Stimulated activated CD8-positive, alpha-beta memory T cell treated with anti-CD3 and anti-CD28 coated beads, Interleukin-7, amount 100 ng/mL, for 4 hours (primary cell): ENCODE results near the gene PLXNA4.
"Not testable (repeated sequence)": the region's sequence is repeated elsewhere in the genome, so short reads cannot be mapped to it uniquely, and the experiment has no call there.

Source experiments
- DNase-seq, 2 donors: peaks; one replicate each; pipeline ENCODE4 v3.0.0-alpha.2; 2020; ENCODE audit warnings: low read depth in 2 of 2

The PLXNA4 gene

GRCh38 chr7:132575982-132576720 lies at the start of gene PLXNA4:
Gene PLXNA4, minus strand, starts transcription at chr7:132576470. Its CDS starts 67,777 bp downstream, at chr7:132508693.
- DNase-seq, result no peak

GRCh38 chr7:132625651-132626050 lies 49.4 kb upstream of the PLXNA4 start:
- no peak for DNase-seq

- no peak for DNase-seq
These were observed 45.8 kb upstream of the PLXNA4 start for GRCh38 chr7:132622081-132622480.

- no peak for DNase-seq
These were observed 43.7 kb upstream of the PLXNA4 start for GRCh38 chr7:132619967-132620366.

DNA sequence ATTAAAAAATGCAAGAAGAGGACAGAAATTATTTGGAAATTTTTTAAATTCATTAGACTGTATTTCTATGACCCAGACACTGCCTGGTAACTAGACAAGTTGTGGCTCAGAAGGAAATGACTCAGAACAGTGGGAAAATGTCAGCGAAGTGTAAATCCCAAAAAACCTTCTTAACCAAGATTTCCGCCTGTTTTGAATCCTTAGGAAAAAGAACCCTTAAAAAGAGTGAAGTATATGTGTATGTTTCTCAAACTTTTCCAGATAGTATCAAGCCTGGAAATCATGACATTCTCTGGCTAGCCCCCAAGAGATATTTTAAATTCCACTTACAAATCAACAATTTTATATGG lies 42.7 kb upstream of the PLXNA4 start:
- no peak for DNase-seq

DNA sequence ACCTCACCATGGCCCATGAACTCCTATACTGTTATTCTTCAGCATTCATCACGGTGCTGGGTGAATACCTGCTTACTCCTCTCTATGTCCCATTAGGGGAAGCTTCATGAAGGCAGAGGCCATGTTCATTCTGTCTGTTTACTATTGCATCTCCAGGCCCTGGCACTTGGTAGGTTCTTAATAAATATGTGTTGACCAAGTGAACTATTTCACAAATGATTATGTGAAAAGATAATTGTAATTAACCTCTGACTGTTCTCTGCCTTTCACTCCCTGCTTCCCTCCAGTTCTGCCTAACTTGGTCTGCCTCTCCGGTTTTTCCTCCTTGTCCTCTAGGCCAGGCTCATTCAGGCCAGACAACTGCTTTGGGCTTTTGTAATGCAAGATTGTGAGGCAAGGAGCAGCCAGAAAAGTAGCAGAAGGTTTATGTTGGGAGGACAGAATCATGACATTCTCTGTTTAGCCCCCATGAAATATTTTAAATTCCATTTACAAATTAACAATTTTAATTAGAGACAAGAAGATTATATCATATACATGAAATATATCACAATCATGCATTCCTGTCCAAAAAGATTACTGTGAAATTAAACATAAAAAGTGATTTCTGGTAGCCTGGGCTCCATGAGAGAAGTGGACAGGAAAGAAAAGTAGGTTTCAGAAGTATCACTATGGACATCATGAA lies 42.1 kb upstream of the PLXNA4 start:
- DNase-seq, result no peak

DNA sequence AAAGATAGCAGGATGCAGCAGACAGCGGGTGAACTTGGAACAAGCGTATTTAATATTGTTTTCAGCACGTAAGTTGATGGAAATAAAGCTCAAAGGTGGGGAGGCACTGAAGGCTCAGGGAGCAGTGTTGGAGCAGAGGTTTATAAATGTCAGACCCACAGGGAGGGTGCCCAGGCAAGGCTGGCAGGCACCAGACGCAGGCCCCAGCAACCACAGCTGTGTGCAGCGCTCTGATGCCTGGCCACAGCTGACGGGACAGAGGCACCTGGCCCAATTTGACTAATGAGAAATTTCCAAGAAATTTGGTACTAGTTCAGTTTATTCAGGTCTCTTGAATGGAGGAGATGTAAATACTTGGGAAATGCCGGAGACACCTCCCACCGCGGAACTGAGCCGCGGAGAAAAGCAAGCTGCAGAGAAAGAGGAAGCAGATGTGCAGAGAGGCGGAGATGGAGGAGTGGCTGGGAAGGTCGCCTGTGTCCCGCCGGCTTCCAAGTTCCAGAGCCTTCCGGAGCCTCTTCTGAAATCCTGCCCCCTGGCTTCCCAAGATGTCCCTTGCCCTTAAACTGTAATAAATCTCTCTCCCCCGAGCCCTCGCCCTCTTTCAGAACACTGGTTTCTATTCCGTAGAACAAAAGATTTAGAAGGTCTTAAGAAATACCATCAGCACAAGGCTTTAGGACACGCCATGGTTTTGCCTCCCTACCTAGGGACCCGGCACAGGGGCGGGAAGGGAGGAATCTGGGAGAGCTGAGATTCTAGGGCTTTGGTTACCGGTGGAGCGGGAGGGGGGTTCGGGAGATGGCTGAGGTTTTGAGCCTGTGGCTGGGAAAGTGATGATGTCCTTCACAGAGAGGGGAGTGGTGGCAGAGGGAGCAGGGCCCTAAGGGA lies 38.4 kb upstream of the PLXNA4 start:
- DNase-seq, result no peak

DNA sequence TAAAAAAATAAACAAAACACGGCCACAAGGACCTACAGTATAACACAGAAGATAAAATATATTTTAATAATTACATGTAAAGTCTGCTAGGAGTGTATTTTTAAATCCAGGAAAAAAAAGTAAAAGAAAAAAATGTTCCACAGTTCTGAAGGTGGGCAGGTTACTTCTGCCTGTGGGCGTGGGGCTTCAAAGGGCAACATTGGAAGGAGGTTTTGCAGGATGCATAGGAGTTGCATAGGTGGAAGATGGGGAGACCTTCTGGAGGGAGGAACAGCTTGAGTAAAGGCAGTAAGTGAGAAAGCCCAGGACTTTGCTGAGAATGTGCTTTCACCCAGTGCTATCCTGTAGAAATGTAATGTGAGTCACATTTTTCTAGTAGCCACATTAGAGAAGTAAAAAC lies 37.5 kb upstream of the PLXNA4 start:
- no peak for DNase-seq

DNA sequence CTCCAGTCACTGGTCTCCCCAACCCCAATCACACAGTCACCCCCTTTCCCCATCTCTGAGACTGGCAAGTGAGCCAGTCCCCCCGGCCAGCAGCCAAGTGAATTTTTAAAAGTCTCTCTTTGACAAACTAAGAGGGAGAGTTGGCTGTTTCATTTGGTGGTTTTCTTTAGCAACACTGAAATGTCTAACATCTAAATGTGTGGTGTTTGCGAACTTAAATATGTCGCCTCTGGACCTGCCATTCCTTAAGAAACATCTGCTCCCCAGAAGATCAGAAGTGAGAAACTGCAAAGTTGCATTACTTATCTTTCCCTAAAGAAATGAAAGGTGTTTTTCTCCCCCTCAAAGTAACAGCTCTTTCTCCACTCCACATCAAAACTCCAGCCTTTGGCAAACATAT lies 34.7 kb upstream of the PLXNA4 start:
- DNase-seq, result no peak

DNA sequence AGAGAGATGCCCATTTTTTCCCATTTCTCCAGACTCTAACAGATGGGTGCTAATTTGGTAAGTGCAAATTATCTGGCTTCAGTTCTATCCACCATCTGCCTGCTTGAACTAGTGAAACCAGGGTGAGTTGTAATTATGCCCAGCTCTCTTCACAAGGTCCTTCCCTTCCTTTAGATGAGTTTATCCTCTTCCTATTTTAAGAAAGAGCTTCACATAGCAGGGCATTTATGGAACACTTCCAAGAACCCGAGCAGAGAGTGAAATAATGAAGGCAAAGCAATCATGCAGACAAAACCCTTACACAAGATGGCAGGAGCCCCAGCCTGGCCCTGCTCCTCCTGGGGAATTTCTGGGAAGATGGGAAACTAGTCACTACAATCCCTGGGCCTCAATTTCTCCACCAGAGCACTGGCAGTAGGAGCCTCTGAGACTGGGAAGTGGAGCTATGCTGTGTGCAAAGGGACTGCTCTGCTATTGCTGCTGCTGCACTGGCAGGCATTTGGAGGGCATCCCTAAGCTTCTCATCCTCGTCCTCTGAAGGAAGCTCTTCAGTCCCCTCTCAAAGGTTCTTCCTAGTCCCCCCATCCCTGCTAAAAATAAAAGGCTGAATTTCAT lies 33.7 kb upstream of the PLXNA4 start:
- DNase-seq, result no peak

- no peak for DNase-seq
These were observed 33.0 kb upstream of the PLXNA4 start for GRCh38 chr7:132609222-132609621.

- DNase-seq, result no peak
These were observed 32.3 kb upstream of the PLXNA4 start for GRCh38 chr7:132608523-132608922.

DNA sequence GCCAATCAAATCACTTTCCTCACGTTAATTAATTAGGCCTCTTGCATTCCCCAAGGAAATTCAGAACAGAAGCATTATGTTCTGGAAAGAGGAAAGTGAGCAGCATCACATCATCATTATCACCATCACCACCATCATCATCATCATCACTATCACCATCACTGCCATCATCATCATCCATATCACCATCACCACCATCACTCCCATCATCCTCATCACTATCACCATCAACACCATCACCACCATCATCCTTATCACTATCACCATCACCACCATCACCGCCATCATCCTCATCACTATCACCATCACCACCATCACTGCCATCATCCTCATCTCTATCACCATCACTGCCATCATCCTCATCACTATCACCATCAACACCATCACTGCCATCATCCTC lies 31.4 kb upstream of the PLXNA4 start:
- DNase-seq, result no peak

GRCh38 chr7:132604121-132604520 lies 27.9 kb upstream of the PLXNA4 start:
- DNase-seq, result no peak

GRCh38 chr7:132603220-132603833 lies 27.1 kb upstream of the PLXNA4 start:
- DNase-seq, result no peak

DNA sequence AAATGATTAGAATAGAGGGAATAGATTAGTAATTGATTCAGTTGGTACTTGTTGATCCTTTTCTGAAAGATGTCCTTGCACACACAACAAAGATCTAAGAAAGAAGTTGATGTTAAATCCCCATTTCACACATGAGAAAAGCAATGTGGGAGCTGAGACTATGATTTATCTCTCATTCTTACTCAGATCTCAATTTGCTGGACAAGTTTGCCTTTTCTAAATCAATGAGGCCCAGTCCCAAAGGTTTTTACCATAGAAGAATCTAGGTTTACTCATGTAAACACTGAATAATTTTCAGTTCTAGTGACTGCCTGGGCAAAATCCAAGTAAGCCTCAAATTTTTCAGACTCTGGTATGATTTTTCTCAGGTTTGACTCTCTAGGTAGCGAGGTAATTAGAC lies 25.5 kb upstream of the PLXNA4 start:
- no peak for DNase-seq

GRCh38 chr7:132596588-132596987 lies 20.3 kb upstream of the PLXNA4 start:
- no peak for DNase-seq

- not testable (repeated sequence) for DNase-seq
These were observed 18.5 kb upstream of the PLXNA4 start for GRCh38 chr7:132594741-132595140.

DNA sequence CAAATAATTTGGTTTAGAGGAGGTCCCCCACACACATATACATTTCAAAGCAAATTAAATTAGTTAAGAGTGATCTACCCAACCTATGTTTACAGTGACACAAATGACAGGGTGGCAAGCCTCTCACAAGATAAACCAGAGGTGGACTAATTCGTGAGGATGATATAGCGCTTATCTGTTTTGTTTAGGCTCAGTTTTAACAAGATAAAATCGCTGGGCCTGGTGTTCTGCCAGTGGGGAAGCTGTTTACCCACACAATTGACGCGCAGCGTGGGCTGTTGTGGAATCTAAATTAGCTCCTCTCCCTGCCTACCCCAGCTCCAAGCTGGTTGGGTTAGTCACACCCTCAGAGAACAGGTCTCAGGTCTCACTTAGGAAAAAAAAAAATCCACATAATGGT lies 16.7 kb upstream of the PLXNA4 start:
- DNase-seq, result no peak

GRCh38 chr7:132592231-132592920 lies 16.1 kb upstream of the PLXNA4 start:
- no peak for DNase-seq

- DNase-seq, result no peak
These were observed 13.9 kb upstream of the PLXNA4 start for GRCh38 chr7:132590162-132590561.
